SK-N-MC (cell line): ENCODE results near the gene SLC51B.

Source experiments
- EZH2 ChIP-seq: fragments of 200-600 bp; sonication (generic); IDR thresholded peaks from one replicate; pipeline ENCODE4 v1.6.1; 2017; ENCODE audit warnings: antibody characterized with exemption
- FOXP2 ChIP-seq: optimal IDR thresholded peaks from 2 replicates; pipeline ENCODE3; 2011; ENCODE audit warnings: mild to moderate bottlenecking, moderate library complexity; ENCODE audit not compliant: insufficient read depth; ENCODE audit errors: extremely low read length, control extremely low read depth
- POLR2AphosphoS5 ChIP-seq: IDR thresholded peaks from 2 replicates; pipeline ENCODE4 v1.6.1; 2012; ENCODE audit warnings: mild to moderate bottlenecking, low read depth, low read length, borderline replicate concordance

GRCh38 chr15:65072617-65073016 is 27.4 kb downstream of the SLC51B start:
- TF ChIP-seq POLR2AphosphoS5: no peak
- TF ChIP-seq EZH2: no peak
- no peak for TF ChIP-seq FOXP2
